DND-41 (cell line): Measurements from ENCODE around the gene NRF1.
"Not testable (repeated sequence)": the region's sequence is repeated elsewhere in the genome, so short reads cannot be mapped to it uniquely, and the experiment has no call there.

Experiments
- CTCF ChIP-seq: IDR thresholded peaks from 2 replicates; pipeline ENCODE4 v1.5.1; 2012; ENCODE audit warnings: borderline replicate concordance, low read length, moderate library complexity, mild to moderate bottlenecking; ENCODE audit not compliant: poor library complexity, severe bottlenecking; ENCODE audit errors: extremely low read depth
- EZH2 ChIP-seq: IDR thresholded peaks from 3 replicates; pipeline ENCODE4 v1.6.1; 2012; ENCODE audit warnings: borderline replicate concordance, low read depth, mild to moderate bottlenecking, moderate library complexity, low read length, inconsistent platforms; ENCODE audit not compliant: severe bottlenecking

- not testable (repeated sequence) for TF ChIP-seq CTCF, EZH2
Observed at GRCh38 chr7:129586179-129586578, 25.3 kb upstream of the NRF1 start.
